H54 (cell line): ENCODE measurements around the gene CXCL12.

Source experiments
- DNase-seq: peaks from one replicate; pipeline ENCODE4 v3.0.0; 2011; ENCODE audit warnings: low spot score, mixed read lengths; ENCODE audit not compliant: insufficient read length
- FAIRE-seq: peaks from 3 replicates; lab custom pipeline; 2011; peaks lifted over from hg19 to GRCh38; lab: Jason Lieb, UNC
- POLR2A ChIP-seq: IDR thresholded peaks from 2 replicates; pipeline ENCODE4 v1.6.1; 2011; ENCODE audit warnings: low read depth, mild to moderate bottlenecking, low read length

Gene CXCL12

DNA sequence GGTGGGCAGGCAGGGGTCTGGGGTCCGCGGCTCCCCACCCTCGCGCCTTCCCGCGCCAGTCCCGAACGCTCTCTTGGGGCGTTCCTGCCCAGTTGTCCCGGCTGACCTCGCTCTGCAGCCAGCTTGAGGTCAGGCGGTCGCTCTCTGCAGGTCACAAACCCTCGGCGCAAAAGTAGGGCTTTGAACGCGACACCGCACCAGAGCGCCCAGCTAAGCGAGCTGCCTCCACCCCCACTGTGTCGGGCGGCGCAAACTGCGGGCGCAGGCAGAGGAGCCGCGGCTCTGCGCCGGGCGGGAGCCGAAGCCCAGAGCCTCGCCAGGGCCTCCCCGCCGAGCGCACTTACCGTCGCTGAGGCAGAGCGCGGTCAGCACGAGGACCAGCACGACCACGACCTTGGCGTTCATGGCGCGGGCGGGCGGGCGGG is 284 bp downstream of the CXCL12 start:
- no peak for TF ChIP-seq POLR2A
- no peak for DNase-seq
- FAIRE-seq, result no peak

DNA sequence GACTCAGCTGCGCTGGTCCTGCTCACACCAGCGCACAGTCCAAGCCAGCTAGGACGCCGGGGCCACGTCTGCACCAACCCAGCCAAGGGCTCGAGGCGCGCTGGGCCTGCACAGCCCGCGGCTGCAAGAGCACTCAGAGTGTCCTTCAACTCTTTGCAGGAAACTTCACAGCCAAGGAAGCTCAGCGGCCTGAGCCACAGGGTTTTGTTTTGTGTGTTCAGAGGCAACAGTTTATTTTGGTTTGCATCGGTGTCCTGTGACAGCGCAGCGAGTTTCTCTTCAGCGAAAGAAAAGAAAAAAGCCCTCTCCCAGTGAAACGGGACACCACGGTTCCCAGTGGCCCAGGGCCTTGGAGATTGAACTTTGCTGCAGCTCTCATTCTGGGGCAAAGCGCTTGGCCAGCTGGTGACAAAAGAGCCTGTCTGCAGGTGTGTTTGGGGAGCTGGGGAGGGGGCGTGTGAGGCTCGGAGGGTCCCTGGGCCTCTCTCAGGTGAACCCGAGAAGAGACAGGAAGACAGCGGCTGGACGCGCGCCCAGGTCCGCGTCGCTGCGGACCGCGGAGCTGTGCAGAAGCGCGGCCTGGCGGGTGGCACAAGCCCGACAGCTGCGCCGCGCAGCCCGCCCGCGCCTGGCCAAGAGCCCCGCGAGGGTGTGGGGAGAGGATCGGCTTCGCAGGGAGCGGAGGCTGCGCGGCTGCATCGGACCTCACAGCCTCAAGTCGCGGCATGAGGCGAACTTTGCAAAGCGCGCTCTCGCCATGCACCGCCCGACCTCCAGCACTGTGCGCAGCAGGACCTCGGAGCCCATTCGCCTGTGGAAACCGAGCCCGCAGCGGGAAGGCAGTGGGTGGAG is 922 bp downstream of the CXCL12 start:
- no peak for DNase-seq
- no peak for FAIRE-seq
- no peak for TF ChIP-seq POLR2A

DNA sequence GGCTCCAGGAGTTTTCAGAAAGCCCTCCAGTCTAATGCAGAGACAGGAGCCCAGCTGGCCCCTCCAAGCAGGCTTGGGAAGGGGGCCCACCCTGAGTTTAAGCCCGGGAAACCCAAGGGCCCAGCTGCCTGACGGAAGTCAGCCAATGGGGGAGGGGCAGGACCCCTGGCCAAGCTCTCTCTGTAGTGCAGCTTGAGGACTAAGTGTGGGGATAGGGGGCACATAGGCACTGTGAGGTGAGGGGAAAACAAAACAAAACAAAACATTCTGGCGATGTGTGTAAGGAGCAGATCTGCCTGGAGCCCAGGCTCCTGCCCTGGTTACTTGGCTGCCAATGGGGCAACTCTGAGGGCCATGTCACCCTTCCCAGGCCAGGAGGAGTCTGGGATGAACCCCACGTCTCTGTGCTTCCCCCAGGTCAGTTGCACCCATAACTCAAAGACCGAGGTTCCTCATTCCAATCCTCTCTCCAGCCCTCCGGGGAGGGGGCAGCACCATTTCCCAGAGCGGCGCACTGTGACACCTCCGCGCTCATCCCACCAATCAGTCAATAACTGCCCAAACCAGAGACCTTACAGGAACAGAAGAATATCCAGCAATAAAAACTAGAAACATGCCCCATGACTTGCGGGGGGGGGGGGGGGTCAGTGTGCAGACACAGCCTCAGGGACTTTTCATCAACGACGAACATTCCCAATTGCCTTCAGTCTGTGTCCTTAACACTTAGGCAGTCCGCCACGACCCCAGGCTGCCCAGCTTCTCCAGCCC is 1.7 kb downstream of the CXCL12 start:
- FAIRE-seq (no peak), DNase-seq (no peak)
- no peak for TF ChIP-seq POLR2A

DNA sequence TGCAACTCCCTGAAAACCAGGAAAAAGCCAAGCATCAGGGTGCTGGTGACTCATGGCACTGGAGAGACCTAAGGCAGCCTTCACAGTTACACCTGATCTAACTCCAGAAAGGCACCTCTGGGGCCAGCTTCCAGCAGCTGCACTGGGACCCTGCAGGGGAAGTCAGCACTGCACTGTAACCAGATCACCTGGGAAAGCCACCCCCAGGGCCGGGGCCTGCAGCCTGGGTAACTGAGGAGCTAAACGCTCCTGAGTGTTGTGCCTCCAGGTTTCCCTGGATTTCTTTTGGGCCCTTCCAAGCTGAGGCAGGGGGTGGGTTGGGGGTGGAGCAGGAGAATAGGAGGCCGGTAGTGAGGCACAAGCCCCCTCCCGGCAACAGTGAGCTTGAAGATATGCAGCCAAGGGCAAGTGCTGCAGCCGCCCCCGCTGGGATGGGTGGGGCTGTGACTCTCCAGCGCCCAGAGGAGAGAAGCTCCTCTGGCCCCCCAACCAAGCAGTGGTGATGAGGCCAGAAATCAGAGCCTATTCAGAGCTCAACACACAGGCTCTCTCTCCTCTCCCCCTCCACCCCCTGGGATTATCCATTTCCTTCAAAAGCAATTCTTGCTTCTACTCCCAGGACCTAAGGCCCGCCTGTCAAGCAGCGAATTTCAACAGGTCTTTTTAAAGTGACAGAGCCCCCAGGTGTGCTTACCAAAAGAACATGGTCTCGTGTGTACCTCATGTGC is 2.6 kb downstream of the CXCL12 start:
- DNase-seq (no peak), FAIRE-seq (no peak)
- TF ChIP-seq POLR2A, result no peak

DNA sequence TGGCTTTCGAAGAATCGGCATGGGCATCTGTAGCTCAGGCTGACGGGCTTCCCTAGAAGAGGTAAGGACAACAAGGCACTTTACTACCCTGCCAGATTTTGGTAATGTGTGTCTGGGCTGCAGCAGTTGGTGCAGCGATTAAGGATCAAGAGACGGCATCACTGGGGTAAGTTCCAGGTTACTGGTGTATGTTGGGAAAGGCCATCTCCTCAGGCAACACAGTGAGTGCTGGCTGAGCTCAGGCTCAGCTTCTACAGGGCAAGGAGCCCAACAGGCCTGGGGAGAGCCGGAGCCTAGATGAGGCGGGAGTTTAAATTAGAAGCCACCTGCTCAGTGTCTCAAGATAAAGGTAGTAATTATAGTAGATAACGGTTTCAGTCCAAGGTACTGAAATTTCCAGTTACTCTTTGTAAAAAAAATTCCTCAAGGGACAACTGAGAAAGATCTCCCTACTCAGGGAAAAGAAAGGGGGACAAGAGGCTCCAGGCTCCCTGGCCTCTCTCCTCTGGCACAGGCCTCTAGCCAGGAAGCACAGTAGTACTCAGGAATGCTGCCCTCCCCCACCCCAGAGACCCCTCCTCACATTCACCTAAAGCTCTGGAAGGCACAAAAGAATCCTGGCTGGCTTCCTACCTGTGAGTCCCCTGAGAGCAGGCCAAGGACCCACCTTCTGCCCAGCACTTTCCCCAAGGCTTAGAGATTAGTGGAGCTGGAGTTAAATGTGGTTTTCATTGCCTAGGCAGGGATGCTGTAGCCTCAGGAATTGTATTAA is 3.9 kb downstream of the CXCL12 start:
- no peak for FAIRE-seq

DNA sequence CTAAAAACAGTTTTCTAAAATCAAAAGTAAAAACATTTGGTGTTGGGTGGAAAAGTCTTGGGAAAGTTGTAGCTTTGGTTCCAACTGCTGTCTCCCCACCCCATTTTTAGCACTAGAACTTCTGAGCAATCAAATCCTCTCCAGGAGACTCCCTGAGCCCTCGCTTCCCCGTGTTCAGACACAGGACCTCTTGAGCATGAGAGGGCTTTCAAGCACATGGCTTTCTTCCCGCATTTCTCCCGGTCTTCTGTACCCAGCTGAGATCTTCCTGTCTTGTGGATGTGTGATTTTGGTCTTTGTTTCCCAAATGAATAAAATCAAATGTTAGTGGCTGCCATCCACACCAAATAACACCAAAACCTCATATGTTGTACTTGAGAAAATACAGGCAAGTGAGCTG is 5.0 kb downstream of the CXCL12 start:
- no peak for TF ChIP-seq POLR2A
- no peak for DNase-seq
- no peak for FAIRE-seq

More for the DNA sequence above, 3.9 kb downstream of the CXCL12 start:
- TF ChIP-seq POLR2A, result no peak
- DNase-seq, result no peak

DNA sequence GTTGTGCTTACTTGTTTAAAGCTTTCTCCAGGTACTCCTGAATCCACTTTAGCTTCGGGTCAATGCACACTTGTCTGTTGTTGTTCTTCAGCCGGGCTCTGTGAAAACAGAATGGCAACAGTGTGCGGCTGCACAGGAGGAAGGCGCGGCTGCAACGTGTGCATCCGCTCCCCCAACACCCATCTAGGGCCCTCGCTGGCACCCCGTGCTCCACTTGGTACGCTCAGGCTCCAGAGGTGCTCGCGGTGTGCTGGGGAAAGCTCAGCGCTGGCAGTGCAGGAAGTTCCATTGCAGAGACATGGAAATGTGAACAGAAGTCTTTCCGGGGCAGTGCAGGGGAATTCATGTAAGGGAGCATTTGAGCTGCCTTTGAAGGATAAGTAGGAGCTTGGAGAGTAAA is 6.3 kb downstream of the CXCL12 start:
- no peak for TF ChIP-seq POLR2A
- DNase-seq (no peak), FAIRE-seq (no peak)

DNA sequence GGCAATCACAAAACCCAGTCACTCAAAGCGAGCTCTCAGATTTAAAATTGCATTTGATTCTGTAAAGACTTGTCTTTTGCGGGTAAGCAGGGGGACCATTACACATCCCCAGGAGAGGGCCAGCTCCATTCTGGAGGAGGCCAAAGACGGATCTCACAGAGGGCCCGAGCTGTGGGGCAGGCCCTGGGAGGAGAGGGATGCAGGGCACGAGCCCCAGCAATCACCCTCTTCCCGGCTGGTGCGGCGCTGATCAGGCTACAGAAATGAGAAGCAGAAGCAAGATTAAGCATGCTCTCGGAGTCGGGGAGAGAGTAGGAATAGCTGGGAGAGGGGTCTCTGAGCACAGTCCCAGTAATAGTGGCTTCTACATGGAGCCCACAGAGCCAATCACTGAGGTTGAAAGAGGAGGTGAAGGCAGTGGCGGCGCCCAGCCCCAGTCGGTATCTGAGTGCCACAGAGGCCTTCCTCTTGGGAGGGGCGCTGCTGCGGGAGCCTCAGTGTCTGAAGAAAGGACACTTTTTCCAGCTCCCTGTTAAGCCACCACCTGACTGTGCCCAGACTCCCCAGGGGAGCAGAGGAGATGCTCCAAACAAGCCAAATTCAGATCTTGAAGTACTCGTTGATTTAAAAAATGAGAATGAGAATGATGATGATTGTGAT is 7.1 kb downstream of the CXCL12 start:
- TF ChIP-seq POLR2A, result no peak
- DNase-seq (no peak), FAIRE-seq (no peak)

DNA sequence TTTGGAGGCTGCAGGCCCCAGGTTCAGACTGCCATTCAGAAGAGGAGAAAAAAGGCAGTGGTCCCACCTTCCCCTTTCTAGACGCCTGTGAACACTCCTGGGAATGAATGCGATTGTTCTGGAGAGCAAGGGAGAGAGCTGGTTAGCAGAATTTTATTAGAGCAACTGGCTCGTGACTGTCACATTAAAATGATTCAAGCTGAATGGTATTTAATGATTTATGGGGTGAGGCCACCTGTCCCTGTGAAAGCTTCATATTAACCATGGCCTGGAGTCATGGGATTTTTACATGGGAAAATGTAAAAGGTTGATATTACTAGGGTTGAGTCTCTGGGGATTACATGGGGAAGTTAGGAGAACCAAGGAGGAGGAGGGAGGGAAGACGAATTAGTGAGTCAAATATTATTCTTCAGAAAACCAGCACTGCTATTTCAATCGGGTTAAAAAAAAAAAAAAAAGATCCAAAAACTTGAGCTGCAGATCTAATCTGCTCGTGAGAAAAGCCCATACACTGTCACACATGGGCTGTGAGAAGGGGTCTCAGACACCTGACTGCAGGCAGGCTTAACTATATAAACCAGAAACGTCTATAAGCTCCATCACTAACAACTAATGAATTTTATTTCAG is 8.3 kb downstream of the CXCL12 start:
- FAIRE-seq, result no peak

DNA sequence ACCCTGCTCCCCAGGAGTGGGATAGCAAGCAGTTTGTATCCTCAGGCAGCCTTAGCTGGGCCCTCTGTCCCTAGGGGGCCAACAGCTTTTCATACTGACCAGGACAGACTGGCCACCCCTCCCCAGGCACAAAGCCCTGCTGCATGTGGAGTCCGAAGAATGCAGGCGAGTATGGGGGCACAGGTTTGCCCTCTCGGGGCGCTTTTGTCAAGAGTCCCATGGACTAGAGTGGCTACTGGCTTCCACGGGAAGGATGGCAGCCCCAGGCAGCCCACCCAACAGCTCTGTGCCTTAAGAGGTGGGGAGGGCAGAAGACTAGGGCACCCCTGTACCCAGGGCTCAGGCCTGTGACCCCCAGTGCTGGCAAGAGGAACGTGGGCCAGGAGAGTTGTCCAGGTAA is 10.7 kb downstream of the CXCL12 start:
- no peak for FAIRE-seq

More for the DNA sequence above, 8.3 kb downstream of the CXCL12 start:
- no peak for TF ChIP-seq POLR2A
- DNase-seq, result no peak

DNA sequence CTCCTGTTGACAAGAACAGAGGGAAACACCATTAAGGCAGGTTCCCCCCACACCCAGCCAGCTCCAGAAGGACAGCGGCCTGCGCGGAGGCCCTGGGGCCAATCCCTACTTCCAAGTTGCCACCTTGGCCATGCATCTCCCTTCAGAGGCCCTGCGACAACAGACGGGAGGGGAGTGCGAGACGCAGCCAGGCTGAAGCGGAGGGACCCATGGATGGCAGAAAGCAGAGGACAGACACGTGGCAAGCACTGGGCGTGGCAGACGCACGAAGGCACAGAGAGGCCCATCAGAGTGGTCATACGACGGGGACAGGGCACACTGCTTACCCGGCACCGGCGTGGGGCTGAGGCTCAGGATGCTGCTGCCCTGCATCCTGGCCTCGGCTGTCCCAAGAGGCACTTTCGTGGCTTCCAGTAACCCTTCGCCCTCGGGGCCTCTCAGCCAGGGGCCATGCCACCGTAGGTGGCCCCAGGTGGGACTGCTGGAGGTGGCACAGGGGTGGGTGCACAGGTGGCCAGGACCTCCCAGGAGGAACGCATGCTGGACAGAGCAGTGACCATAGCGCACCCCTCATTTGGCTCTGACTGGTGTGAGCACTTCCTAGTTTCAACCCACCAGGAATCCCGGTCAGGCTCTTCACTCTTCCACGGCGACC is 11.4 kb downstream of the CXCL12 start:
- DNase-seq (no peak), FAIRE-seq (no peak)
- no peak for TF ChIP-seq POLR2A

More for the DNA sequence above, 10.7 kb downstream of the CXCL12 start:
- no peak for DNase-seq
- no peak for TF ChIP-seq POLR2A

DNA sequence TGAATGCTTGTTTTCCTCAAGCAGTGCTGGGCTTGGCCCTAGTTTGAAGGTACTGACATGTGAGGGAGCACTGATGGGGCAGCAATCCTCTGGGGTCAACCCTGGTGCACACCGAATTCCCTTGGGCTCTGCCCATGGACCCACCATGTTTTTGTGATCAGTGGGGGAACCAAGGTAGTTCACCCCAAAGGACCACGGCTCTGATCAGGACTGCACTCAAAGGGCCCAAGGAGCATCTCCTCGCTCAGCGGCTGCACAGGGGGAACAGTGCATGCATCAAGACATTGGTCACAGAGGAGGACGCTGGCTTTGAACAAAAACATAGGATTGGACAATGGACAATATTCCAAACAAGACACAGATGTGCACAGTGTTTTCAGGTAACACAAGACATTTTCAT is 12.7 kb downstream of the CXCL12 start:
- FAIRE-seq (no peak), DNase-seq (no peak)
- TF ChIP-seq POLR2A, result no peak
